NCI-H1436 (cell line): ENCODE data around the gene PTPRD.

ENCODE experiments used
- DNase-seq: peaks from one replicate; lab custom pipeline; 2025; lab: John Stamatoyannopoulos, UW

The PTPRD gene

GRCh38 chr9:9605681-9606080 lies 1007.1 kb downstream of the PTPRD start:
- DNase-seq, result no peak

GRCh38 chr9:9603345-9603744 lies 1009.5 kb downstream of the PTPRD start:
- no peak for DNase-seq

DNA sequence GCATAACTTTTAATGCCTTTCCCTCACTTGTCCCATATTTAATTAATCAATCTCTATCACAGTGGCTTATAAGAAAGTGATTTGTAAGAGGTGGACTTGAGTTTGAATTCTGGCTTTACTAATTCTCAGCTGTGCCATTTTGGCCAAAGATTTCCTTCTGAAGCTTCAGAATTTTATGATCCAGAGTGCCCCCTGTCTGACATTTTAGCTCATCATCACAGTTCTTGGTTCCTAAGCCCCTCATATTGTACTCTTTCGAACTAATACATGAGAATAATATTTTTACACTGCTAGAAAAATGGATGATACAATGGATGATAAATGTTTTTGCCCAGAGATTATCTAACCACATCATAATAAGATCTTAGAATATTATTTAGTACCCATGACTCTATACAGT lies 1014.1 kb downstream of the PTPRD start:
- no peak for DNase-seq

DNA sequence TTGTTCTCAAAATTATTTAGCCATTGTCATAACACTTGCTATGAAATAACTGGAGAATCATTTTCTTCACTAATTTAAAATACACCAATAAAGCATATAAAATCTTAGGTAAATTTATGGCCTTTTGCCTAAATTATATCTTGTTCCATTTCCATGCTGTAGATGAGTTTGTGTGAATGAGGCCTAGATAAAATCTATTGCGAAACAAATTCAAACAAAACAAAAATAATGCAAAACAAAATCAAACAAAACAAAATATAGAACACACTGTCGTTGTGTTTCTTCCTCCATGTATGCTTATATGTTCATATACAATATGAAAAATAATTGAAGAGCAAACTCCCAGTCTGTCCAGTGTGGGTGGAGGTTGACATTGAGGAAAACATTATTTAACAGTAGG lies 1020.7 kb downstream of the PTPRD start:
- DNase-seq, result no peak

DNA sequence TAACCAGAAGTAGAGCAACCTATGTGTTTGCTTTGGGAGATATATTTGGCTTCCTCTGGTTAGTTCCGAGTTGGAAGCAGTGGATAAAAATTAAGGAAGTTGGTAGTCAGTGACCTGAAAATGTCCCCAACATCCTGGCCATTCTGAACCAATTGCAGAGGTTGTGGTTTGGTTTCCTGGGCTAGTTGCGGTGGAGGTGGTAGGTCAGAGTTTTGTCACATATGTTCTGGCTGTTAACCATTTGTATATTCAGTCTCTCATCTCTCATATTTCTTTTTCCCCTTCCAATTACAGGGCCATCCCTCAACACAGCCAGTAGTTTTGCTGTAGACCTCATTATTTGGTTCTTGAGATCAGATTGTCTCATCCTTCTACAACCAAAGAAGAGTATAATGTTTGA lies 1026.9 kb downstream of the PTPRD start:
- DNase-seq, result no peak

DNA sequence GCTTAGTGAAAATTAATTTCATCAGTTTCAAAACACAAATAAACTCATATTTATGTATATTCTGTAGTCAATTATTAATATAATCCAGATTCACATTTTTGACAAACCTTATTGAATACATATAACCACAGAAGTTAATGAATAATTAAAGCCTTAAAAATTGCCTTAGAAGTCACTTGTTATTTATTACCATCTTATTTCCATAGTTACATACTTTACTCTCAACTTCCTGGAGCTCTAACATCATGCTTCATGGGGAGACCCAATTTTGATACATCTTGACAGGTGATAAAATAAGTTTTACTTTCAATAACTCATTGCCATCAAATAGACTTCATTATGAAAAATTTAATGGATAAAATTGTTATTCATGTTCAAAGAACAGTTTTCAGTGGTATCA lies 1038.7 kb downstream of the PTPRD start:
- DNase-seq, result no peak

GRCh38 chr9:9565700-9566099 lies 1047.1 kb downstream of the PTPRD start:
- DNase-seq, result no peak

GRCh38 chr9:9563817-9564216 lies 1049.0 kb downstream of the PTPRD start:
- DNase-seq, result no peak

- DNase-seq, result no peak
Observed at GRCh38 chr9:9560382-9561035, 1052.3 kb downstream of the PTPRD start.

GRCh38 chr9:9558907-9559306 lies 1053.9 kb downstream of the PTPRD start:
- DNase-seq, result no peak

DNA sequence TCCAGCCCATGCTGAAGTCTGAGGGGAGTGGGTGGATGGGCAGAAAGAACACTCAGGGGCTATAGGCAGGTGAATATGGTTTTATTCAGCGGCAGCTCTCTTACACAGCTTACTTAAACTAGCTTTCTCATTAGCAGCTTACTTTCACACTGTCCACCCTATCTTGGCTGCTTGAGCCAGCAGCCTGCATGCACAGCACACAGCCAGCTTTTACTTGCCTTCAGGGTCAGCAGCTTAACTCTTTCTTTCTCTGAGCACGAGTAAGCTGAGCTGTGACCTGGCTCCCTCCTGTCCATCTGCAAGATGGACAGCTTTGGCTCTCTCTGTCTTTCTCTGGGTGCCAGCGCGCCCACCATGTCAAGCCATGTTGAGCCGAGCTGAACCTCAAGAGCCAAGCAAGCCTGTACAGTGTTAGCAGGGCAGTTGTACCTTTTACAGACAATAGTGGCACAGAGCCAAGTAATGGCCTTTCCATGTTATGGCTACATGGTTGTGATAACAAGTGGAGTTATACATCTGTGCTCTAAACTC lies 1054.9 kb downstream of the PTPRD start:
- DNase-seq, result no peak

- DNase-seq, result no peak
Observed at GRCh38 chr9:9556865-9557803, 1055.7 kb downstream of the PTPRD start.

DNA sequence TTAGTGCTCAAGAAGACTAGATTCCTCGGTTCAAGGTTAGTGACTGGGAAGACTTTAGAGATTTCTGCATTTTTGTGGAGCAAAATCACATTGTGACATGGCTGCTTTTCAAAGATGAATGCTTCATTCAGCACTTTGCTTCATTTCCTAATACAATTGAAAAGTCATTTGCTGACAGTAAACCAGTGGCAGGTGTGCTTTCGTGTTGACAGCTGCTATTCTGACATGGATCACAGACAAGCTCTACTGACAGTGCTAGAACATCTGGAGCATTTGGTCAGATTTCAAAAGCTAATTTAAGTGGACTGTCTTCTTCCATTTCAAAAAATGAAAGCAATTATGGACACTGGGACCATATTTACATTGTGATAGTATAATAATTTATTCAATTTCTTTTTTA lies 1060.1 kb downstream of the PTPRD start:
- no peak for DNase-seq

- DNase-seq, result no peak
Observed at GRCh38 chr9:9538766-9539165, 1074.0 kb downstream of the PTPRD start.

DNA sequence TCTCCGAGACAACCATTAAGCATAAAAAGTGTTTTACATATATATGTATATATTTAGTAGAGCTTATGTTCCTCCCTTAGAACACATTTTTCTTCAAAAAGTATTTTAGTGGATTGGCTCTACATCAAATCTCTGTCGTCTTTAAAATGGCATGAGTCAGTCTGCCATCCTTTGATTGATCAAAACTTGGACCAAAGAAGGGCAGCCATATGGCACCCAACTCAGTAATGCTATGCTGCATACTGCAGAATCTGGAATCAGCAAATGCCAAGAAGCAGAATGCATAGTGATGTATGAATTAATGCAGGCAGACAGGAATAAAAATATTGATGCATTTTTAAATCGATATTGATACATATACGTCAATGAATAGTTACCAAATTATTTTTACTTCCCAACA lies 1074.4 kb downstream of the PTPRD start:
- DNase-seq, result no peak

DNA sequence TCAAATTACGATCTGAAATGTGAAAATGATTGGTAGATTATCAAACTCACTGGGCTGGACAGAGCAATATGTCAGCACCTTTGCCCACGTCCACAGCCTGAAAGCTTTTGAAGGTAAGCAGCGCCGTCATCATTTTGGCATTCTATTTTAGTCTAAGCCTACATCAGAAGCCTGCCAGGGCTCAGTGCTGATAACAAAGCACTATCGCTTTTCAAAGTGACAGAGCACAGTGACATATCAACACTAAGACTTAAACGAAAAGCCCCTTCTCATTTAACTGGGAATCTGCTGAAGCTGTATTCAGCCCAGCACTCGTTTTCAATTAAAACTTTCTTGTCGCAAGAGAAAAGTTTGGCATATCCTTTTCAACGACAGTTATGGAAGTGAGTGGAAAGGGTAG lies 1076.3 kb downstream of the PTPRD start:
- no peak for DNase-seq

DNA sequence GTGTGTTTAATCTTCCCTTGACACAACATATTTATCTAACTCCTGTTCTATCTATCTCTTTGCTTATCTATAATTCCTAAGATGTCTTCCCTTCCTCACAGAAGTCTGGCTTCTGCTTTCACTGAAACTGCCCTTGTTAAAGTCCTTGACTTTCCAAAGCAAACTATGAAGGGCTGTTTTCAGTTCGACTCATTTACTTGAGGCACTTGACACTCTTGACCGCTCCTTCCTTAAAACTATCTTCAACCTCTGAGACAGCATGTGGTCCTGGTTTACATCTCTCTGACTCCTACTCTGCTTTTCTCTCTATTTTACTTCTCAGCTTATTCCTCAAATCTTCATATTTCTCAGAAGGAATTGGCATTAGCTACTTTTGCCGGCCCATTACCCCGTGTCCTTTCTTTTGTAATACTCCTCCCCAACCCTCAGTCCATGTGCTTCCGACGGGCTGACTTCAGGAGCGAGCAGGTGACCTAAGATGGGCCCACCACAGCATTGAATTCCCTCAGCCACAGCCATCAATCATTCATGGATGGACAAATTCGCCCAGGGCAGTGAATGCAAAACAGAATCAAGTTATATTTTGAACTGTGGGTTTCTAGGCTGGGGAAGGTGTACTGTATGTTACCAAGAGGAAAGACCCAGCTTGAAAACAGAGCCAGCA lies 1089.2 kb downstream of the PTPRD start:
- DNase-seq, result no peak

GRCh38 chr9:9522406-9522805 lies 1090.4 kb downstream of the PTPRD start:
- no peak for DNase-seq

DNA sequence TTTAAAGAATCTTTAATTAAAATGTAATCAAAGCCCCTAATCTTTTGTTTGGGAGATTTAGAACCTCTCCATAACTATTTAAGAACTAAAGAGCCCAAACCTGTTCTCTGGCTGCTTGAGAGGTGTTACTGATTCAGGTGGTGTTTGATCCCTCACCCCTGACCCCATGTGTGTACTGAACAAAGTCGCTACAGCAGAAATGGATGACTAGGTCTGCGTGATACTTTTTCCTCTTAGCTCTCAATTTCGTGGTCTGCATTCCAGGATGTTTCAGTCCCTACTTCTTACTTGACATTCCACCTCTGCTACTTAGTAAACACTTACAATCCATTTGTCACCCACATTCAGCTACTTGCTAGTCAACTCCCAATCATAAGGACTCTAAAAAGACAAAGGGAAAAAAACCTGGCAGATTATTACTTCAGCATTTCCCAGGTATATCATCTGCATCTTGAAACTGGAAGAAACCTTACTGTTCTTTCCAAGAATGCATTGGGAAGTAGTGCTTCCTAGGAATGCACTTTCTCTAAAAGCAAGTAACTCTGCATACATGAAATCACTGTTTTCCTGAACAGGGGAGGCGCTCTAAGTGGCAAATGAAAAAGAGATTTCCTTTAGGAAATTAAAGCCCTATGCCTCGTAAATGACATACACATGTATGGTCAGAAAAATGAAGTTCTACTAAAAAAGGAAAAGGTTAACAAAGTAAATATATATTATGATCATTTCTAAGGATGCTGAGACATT lies 1091.6 kb downstream of the PTPRD start:
- no peak for DNase-seq

DNA sequence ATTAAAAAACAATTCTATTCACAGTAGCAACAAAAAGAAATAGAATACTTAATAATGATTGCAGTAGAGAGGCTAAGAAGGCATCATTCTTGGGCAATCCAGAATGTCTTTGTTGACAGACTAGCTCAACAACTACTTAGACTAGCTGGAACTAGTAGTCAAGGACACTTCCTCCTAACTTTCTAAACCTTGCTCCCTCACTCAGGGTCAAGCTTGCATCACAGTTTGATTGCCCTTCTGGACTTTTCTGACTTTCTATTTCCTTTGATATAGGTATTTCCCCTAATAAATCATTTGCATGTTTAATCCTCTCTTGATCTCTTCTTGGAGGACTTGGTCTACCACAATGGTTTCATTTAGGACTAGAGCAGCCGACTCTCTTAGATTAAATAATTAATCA lies 1107.9 kb downstream of the PTPRD start:
- no peak for DNase-seq

DNA sequence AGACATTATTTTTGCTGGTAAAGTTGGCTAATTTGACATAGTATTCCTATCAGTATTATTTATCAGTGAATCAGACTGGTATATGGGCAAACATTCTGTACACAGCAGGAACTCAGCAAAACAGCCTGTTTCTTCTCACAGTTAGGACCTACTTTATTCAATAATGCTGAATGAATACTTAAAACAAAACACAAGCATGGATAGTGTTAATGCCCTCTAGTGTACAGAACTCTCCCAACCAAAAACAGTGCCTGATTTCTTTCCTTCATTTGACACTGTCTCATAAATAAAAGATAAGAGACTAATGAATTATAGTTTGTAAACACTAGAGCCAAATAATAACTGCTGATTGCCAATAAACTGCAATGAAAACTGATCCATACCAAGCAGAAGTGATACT lies 1113.3 kb downstream of the PTPRD start:
- DNase-seq, result no peak

GRCh38 chr9:9498846-9499245 lies 1114.0 kb downstream of the PTPRD start:
- DNase-seq, result no peak
